Neural progenitor cell (in vitro differentiated cells): ENCODE data around the gene SETD3.

Experiments used
- CTCF ChIP-seq: fragments of 200-600 bp; sonication (generic); IDR thresholded peaks from 2 replicates; pipeline ENCODE4 v1.5.1; 2017; ENCODE audit warnings: antibody characterized with exemption, mild to moderate bottlenecking
- EZH2 ChIP-seq: fragments of 200-600 bp; sonication (generic); IDR thresholded peaks from 2 replicates; pipeline ENCODE4 v1.6.1; 2017; ENCODE audit warnings: antibody characterized with exemption, mild to moderate bottlenecking, moderate library complexity
- EZH2phosphoT487 ChIP-seq: fragments of 200-600 bp; sonication (generic); IDR thresholded peaks from 2 replicates; pipeline ENCODE4 v1.6.1; 2017; ENCODE audit warnings: antibody characterized with exemption

GRCh38 chr14:99387880-99388279 is 92.8 kb downstream of the SETD3 start:
- TF ChIP-seq CTCF (no peak), EZH2 (no peak), EZH2phosphoT487 (no peak)
